IMR-90 (cell line): ENCODE data around the gene PLA2G3. TPM values are rescaled to one million over a fixed set of nuclear protein-coding genes. Genes with fewer than 3 reads are reported as not detected.

Experiments
- ATAC-seq: fragments of 200-7000 bp; cut with Tn5 transposase; 2 replicates; pipeline ENCODE4 v1.9.1; 2020; ENCODE audit warnings: low read depth, mild to moderate bottlenecking, moderate library complexity
- BruUV-seq: library from RNA; stranded (reverse); fragments of 400-500 nt; replicated peaks from 2 replicates; lab custom pipeline; 2021; lab: Mats Ljungman, UMichigan
- CTCF ChIA-PET: fragments of 300-600 bp; formaldehyde crosslinking; extraction: SDS; loops from one replicate; lab custom pipeline; 2021; ENCODE audit warnings: antibody characterized with exemption; lab: Yijun Ruan, JAX
- POLR2A ChIA-PET: fragments of 300-600 bp; sonication (Branson Sonifier 250); formaldehyde crosslinking; loops from one replicate; lab custom pipeline; 2022; ENCODE audit warnings: antibody characterized with exemption; ENCODE audit not compliant: unreplicated experiment; lab: Charles Lee
- DNase-seq: peaks from one replicate; pipeline ENCODE4 v3.0.0; 2013
- H2AFZ ChIP-seq: replicated peaks from 2 replicates; pipeline ENCODE3; 2013; ENCODE audit warnings: low read length, mild to moderate bottlenecking; ENCODE audit not compliant: poor library complexity
- H2AK5ac ChIP-seq: 2 replicates; pipeline ENCODE4 v1.6.1; 2013; ENCODE audit warnings: low read depth, low read length, inconsistent platforms
- H2AK9ac ChIP-seq: replicated peaks from 2 replicates; pipeline ENCODE3; 2013; ENCODE audit warnings: mild to moderate bottlenecking, low read depth, low read length, moderate library complexity; ENCODE audit not compliant: poor library complexity
- H2BK120ac ChIP-seq: 2 replicates; pipeline ENCODE4 v1.6.1; 2013; ENCODE audit warnings: low read depth, low read length, inconsistent platforms
- H2BK15ac ChIP-seq: 3 replicates; pipeline ENCODE4 v1.6.1; 2013; ENCODE audit warnings: low read depth, low read length, inconsistent platforms
- H2BK20ac ChIP-seq: 2 replicates; pipeline ENCODE4 v1.6.1; 2013; ENCODE audit warnings: low read depth, mild to moderate bottlenecking, inconsistent platforms, low read length, moderate library complexity
- H2BK5ac ChIP-seq: 2 replicates; pipeline ENCODE4 v1.6.1; 2013; ENCODE audit warnings: mild to moderate bottlenecking, low read depth, low read length, inconsistent platforms; ENCODE audit not compliant: poor library complexity, severe bottlenecking
- H3K14ac ChIP-seq: replicated peaks from 2 replicates; pipeline ENCODE4 v1.6.1; 2013; ENCODE audit warnings: low read depth, low read length, inconsistent platforms
- H3K18ac ChIP-seq: 2 replicates; pipeline ENCODE4 v1.6.1; 2013; ENCODE audit warnings: low read depth, low read length, control low read depth
- H3K23ac ChIP-seq: 2 replicates; pipeline ENCODE4 v1.6.1; 2013; ENCODE audit warnings: low read depth, low read length, inconsistent platforms
- H3K27ac ChIP-seq: 2 replicates; pipeline ENCODE4 v1.5.1; 2013; ENCODE audit warnings: mild to moderate bottlenecking, control low read depth, low read length; ENCODE audit not compliant: insufficient read depth
- H3K27me3 ChIP-seq: 2 replicates; pipeline ENCODE4 v1.6.1; 2013; ENCODE audit warnings: low read length; ENCODE audit not compliant: control insufficient read depth, insufficient read depth
- H3K36me3 ChIP-seq: 2 replicates; pipeline ENCODE4 v1.6.1; 2013; ENCODE audit warnings: low read length, mixed read lengths; ENCODE audit not compliant: control insufficient read depth, insufficient read depth
- H3K4ac ChIP-seq: 2 replicates; pipeline ENCODE4 v1.6.1; 2013; ENCODE audit warnings: low read depth, low read length, inconsistent platforms
- H3K4me1 ChIP-seq: 2 replicates; pipeline ENCODE4 v1.6.1; 2013; ENCODE audit warnings: low read length, mixed read lengths; ENCODE audit not compliant: control insufficient read depth, insufficient read depth
- H3K4me2 ChIP-seq: 2 replicates; pipeline ENCODE4 v1.6.1; 2013; ENCODE audit warnings: low read depth, mild to moderate bottlenecking, control low read depth, low read length, moderate library complexity
- H3K4me3 ChIP-seq: 2 replicates; pipeline ENCODE4 v1.5.1; 2013; ENCODE audit warnings: low read depth, mild to moderate bottlenecking, control low read depth, low read length, moderate library complexity; ENCODE audit not compliant: insufficient read depth
- H3K56ac ChIP-seq: 2 replicates; pipeline ENCODE4 v1.6.1; 2013; ENCODE audit warnings: low read length, inconsistent platforms; ENCODE audit not compliant: insufficient read depth; ENCODE audit errors: extremely low read depth
- H3K79me1 ChIP-seq, 2 experiments: 2 replicates each; pipeline ENCODE4 v1.6.1; 2013; ENCODE audit warnings: low read length in 2 of 2, inconsistent platforms in 1 of 2, low read depth in 1 of 2
- H3K9ac ChIP-seq: 2 replicates; pipeline ENCODE4 v1.6.1; 2013; ENCODE audit warnings: low read depth, low read length, control low read depth
- H3K9me1 ChIP-seq: 2 replicates; pipeline ENCODE4 v1.6.1; 2013; ENCODE audit warnings: low read length, inconsistent platforms; ENCODE audit not compliant: insufficient read depth
- H3K9me3 ChIP-seq: 2 replicates; pipeline ENCODE4 v1.6.1; 2013; ENCODE audit warnings: low read length; ENCODE audit not compliant: control insufficient read depth, insufficient read depth
- H4K20me1 ChIP-seq: 2 replicates; pipeline ENCODE4 v1.6.1; 2013; ENCODE audit warnings: low read length, inconsistent platforms; ENCODE audit not compliant: insufficient read depth
- H4K5ac ChIP-seq: 2 replicates; pipeline ENCODE4 v1.6.1; 2013; ENCODE audit warnings: mild to moderate bottlenecking, low read depth, low read length, control low read depth
- H4K8ac ChIP-seq, 2 experiments: 2 replicates each; pipeline ENCODE4 v1.6.1; 2013; ENCODE audit warnings: low read depth in 2 of 2, low read length in 2 of 2, control low read depth in 1 of 2, inconsistent platforms in 1 of 2
- H4K91ac ChIP-seq: 2 replicates; pipeline ENCODE4 v1.6.1; 2013; ENCODE audit warnings: low read depth, low read length, inconsistent platforms; ENCODE audit not compliant: insufficient read depth
- BHLHE40 ChIP-seq: fragments of 150-350 bp; IDR thresholded peaks from 2 replicates; pipeline ENCODE4 v1.6.1; 2016; ENCODE audit warnings: mild to moderate bottlenecking, low read depth, low read length
- CEBPB ChIP-seq: IDR thresholded peaks from 2 replicates; pipeline ENCODE4 v1.6.1; 2012; ENCODE audit warnings: low read depth, low read length, improper control_type of control experiment
- CHD1 ChIP-seq: IDR thresholded peaks from 2 replicates; pipeline ENCODE4 v1.6.1; 2012; ENCODE audit warnings: low read depth, low read length, improper control_type of control experiment
- FOS ChIP-seq: fragments of 150-350 bp; IDR thresholded peaks from 2 replicates; pipeline ENCODE4 v1.6.1; 2016; ENCODE audit warnings: low read depth, low read length
- MAFK ChIP-seq: IDR thresholded peaks from 2 replicates; pipeline ENCODE4 v1.6.1; 2012; ENCODE audit warnings: low read depth, low read length, improper control_type of control experiment
- MAZ ChIP-seq: IDR thresholded peaks from 2 replicates; pipeline ENCODE4 v1.6.1; 2012; ENCODE audit warnings: low read depth, mild to moderate bottlenecking, low read length, improper control_type of control experiment, moderate library complexity, borderline replicate concordance
- MXI1 ChIP-seq: IDR thresholded peaks from 2 replicates; pipeline ENCODE4 v1.6.1; 2012; ENCODE audit warnings: low read depth, mild to moderate bottlenecking, low read length, moderate library complexity, borderline replicate concordance
- NFE2L2 ChIP-seq: fragments of 150-350 bp; IDR thresholded peaks from 2 replicates; pipeline ENCODE4 v1.6.1; 2016; ENCODE audit warnings: low read depth, mild to moderate bottlenecking, low read length
- POLR2A ChIP-seq: IDR thresholded peaks from 2 replicates; pipeline ENCODE4 v1.6.1; 2012; ENCODE audit warnings: mild to moderate bottlenecking, low read depth, low read length
- RAD21 ChIP-seq: IDR thresholded peaks from 2 replicates; pipeline ENCODE4 v1.6.1; 2012; ENCODE audit warnings: low read length, improper control_type of control experiment
- RCOR1 ChIP-seq: IDR thresholded peaks from 2 replicates; pipeline ENCODE4 v1.6.1; 2012; ENCODE audit warnings: mild to moderate bottlenecking, low read length, improper control_type of control experiment; ENCODE audit not compliant: insufficient replicate concordance
- RFX5 ChIP-seq: IDR thresholded peaks from 2 replicates; pipeline ENCODE4 v1.8.0; 2012; ENCODE audit warnings: low read depth, mild to moderate bottlenecking, low read length, moderate library complexity
- SMC3 ChIP-seq: fragments of 150-350 bp; IDR thresholded peaks from 2 replicates; pipeline ENCODE4 v1.6.1; 2016; ENCODE audit warnings: low read depth, mild to moderate bottlenecking, antibody characterized with exemption, low read length, moderate library complexity
- WGBS, 2 experiments: methylation state at CpG; one replicate each; pipeline versions ENCODE4 v1.1.5 to v1.1.7; 2013; ENCODE audit warnings: missing lambda C conversion rate in 2 of 2; ENCODE audit not compliant: insufficient read length in 1 of 2; ENCODE audit errors: extremely low coverage in 2 of 2; 5-methylcytosine and 5-hydroxymethylcytosine counted together
- dilution Hi-C: fragments of 300-500 bp; cut with HindIII; formaldehyde crosslinking; loops from one replicate; pipeline ENCODE4 v1.14.3; 2018; ENCODE audit warnings: low sequenced_read_pairs; ENCODE audit not compliant: unreplicated experiment
- in situ Hi-C: fragments of 300-500 bp; cut with MboI; formaldehyde crosslinking; loops from 3 replicates; pipeline ENCODE4 v1.14.3; 2019; ENCODE audit warnings: low sequenced_read_pairs, inconsistent platforms, mixed read lengths
- intact Hi-C: fragments of 100-400 bp; cut with micrococcal nuclease; formaldehyde crosslinking; loops from 2 replicates; pipeline ENCODE4 v1.10.0; 2022
- polyA plus RNA-seq, 3 experiments: library from polyadenylated mRNA; depleted of rRNA; stranded (reverse); fragments of >200 nt; gene quantifications; 2 replicates each; pipeline ENCODE4 v1.2.3, GENCODE V29; 2012; ENCODE audit warnings: low replicate concordance in 1 of 3
- total RNA-seq: library from RNA; depleted of rRNA; stranded (reverse); fragments of >200 nt; gene quantifications from 2 replicates; pipeline ENCODE4 v1.2.3, GENCODE V29; 2012
- TF ChIP-seq, protein P1 (sequence below): fragments of 150-350 bp; IDR thresholded peaks from 2 replicates; pipeline ENCODE4 v1.6.1; 2017; ENCODE audit warnings: mild to moderate bottlenecking, antibody characterized with exemption, low read length, low read depth
- TF ChIP-seq, protein P2 (sequence below): conservative IDR thresholded peaks from 2 replicates; pipeline ENCODE4 v1.5.1; 2012; ENCODE audit warnings: mild to moderate bottlenecking, low read depth, low read length, improper control_type of control experiment
- TF ChIP-seq, protein P3 (sequence below): fragments of 150-350 bp; IDR thresholded peaks from 2 replicates; pipeline ENCODE4 v1.6.1; 2016; ENCODE audit warnings: low read depth, mild to moderate bottlenecking, low read length, moderate library complexity, borderline replicate concordance

Gene PLA2G3
- total and polyA plus RNA-seq, 2 of the 4 experiments (the other 2 are of a cell fraction) = under 0.01 to 0.12 TPM

DNA sequence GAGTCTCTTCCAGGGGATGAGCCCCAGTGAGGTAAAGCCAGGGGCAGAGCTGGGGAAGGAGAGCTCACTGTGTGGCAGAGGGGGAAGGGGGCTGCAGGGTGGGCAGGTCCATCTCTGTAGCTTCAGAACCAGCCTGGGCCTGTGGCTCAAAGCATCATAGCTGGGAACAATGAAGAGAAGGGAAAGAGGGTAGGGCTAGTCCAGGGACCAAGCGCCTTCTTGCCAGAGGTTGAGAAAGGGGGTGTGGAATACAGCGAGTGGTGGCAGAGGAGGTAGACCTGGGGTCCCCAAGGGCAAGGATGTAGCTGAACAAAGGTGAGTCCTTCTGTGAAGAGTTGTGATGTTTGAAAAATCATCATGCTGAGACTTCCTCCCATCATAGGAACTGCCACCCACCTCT lies 1.2 kb upstream of the PLA2G3 start:
- Histone ChIP-seq H3K9ac (no peak overlapping the region), H3K9me3 (peaks cover 4% of the 10 kb centered on the region; the same call in 1 of the 2 replicates), H3K9me1 (0 out of 2 replicates have a peak, but pooled peaks cover 5% of the 10 kb centered on the region), H3K79me1 (no peaks in the 10 kb centered on the region), H3K4me1 (no peaks in the 10 kb centered on the region), H3K27ac (no peak overlapping the region), H3K4me3 (no peak overlapping the region), H4K20me1 (no peaks in the 10 kb centered on the region), H3K18ac (no peak overlapping the region), H3K4ac (no peak overlapping the region), H3K27me3 (peaks cover 29% of the 10 kb centered on the region), H4K91ac (no peak overlapping the region), H2BK15ac (no peak overlapping the region), H3K36me3 (no peaks in the 10 kb centered on the region), H2BK120ac (no peak overlapping the region), H2AK5ac (no peak overlapping the region), H2BK20ac (no peak overlapping the region), H3K23ac (no peak overlapping the region), H2AK9ac (no peak overlapping the region), H4K8ac (no peak overlapping the region), H3K4me2 (no peak overlapping the region), H3K14ac (no peak overlapping the region), H2BK5ac (no peak overlapping the region), H3K56ac (no peak overlapping the region), H4K5ac (no peak overlapping the region), H2AFZ (no peak overlapping the region)
- dilution Hi-C loops (no loop called here), intact Hi-C loops (no loop called here), in situ Hi-C loops (no loop called here)
- POLR2A ChIA-PET = no interaction called here
- WGBS, 2 experiments = no CpG with 5 or more reads among the region's 2 CpGs
- CTCF ChIA-PET = interaction anchor here (1.1 kb wide), 1 partner anchor 34 kb away, joined by 3 read pairs; the partner anchor contains the start of gene SELENOM
- DNase-seq = no peak
- TF ChIP-seq CEBPB (no peak), POLR2A (no peak), BHLHE40 (no peak), MAZ (no peak), RAD21 (no peak), FOS (no peak), NFE2L2 (no peak), SMC3 (no peak), MAFK (no peak), RCOR1 (no peak), RFX5 (no peak), MXI1 (no peak), CHD1 (no peak)
- TF ChIP-seq, protein P1, sequence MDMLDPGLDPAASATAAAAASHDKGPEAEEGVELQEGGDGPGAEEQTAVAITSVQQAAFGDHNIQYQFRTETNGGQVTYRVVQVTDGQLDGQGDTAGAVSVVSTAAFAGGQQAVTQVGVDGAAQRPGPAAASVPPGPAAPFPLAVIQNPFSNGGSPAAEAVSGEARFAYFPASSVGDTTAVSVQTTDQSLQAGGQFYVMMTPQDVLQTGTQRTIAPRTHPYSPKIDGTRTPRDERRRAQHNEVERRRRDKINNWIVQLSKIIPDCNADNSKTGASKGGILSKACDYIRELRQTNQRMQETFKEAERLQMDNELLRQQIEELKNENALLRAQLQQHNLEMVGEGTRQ = no peak
- TF ChIP-seq, protein P2, sequence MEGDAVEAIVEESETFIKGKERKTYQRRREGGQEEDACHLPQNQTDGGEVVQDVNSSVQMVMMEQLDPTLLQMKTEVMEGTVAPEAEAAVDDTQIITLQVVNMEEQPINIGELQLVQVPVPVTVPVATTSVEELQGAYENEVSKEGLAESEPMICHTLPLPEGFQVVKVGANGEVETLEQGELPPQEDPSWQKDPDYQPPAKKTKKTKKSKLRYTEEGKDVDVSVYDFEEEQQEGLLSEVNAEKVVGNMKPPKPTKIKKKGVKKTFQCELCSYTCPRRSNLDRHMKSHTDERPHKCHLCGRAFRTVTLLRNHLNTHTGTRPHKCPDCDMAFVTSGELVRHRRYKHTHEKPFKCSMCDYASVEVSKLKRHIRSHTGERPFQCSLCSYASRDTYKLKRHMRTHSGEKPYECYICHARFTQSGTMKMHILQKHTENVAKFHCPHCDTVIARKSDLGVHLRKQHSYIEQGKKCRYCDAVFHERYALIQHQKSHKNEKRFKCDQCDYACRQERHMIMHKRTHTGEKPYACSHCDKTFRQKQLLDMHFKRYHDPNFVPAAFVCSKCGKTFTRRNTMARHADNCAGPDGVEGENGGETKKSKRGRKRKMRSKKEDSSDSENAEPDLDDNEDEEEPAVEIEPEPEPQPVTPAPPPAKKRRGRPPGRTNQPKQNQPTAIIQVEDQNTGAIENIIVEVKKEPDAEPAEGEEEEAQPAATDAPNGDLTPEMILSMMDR = no peak
- TF ChIP-seq, protein P3, sequence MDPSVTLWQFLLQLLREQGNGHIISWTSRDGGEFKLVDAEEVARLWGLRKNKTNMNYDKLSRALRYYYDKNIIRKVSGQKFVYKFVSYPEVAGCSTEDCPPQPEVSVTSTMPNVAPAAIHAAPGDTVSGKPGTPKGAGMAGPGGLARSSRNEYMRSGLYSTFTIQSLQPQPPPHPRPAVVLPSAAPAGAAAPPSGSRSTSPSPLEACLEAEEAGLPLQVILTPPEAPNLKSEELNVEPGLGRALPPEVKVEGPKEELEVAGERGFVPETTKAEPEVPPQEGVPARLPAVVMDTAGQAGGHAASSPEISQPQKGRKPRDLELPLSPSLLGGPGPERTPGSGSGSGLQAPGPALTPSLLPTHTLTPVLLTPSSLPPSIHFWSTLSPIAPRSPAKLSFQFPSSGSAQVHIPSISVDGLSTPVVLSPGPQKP = no peak
- no TSS peak for BruUV-seq
- ATAC-seq = no peak
